ENCODE results near the gene ACOT7.

The ACOT7 gene

GRCh38 chr1:6269296-6269695 lies 124.3 kb downstream of the ACOT7 start:
- Histone ChIP-seq H3K36me3 (replicated peaks; ENCODE audit: insufficient read depth, low read length) (no peaks in the 10 kb centered on the region), H3K9ac (ENCODE audit: low read length) (no peak overlapping the region), H3F3A (ENCODE audit: insufficient read depth, low read length) (no peaks in the 10 kb centered on the region), H3K27ac (ENCODE audit: low read length) (no peak overlapping the region), H3K4me2 (ENCODE audit: low read depth, low read length) (no peak overlapping the region), H3K27me3 (replicated peaks; ENCODE audit: insufficient read depth, low read length) (no peaks in the 10 kb centered on the region), H4K20me1 (ENCODE audit: insufficient read depth, low read length) (no peaks in the 10 kb centered on the region), H3K9me2 (replicated peaks; ENCODE audit: insufficient read depth, low read length) (no peaks in the 10 kb centered on the region), H2AFZ (ENCODE audit: low read length) (no peak overlapping the region), H3K4me1 (ENCODE audit: low read length) (no peaks in the 10 kb centered on the region), H3K4me3 (ENCODE audit: low read length) (no peak overlapping the region), H3K79me2 (ENCODE audit: low read length) (no peaks in the 10 kb centered on the region), H3K9me3 (replicated peaks; ENCODE audit: insufficient read depth, low read length) (no peaks in the 10 kb centered on the region)
- DNase-seq: no peak
- TF ChIP-seq CTCF (IDR thresholded peaks at IDR 0.05; ENCODE audit: low read length): no peak

GRCh38 chr1:6268415-6268814 lies 125.2 kb downstream of the ACOT7 start:
- Histone ChIP-seq H3K4me1 (ENCODE audit: low read length) (no peaks in the 10 kb centered on the region), H3K27ac (ENCODE audit: low read length) (no peak overlapping the region), H3K4me2 (ENCODE audit: low read depth, low read length) (no peak overlapping the region), H3K36me3 (replicated peaks; ENCODE audit: insufficient read depth, low read length) (no peaks in the 10 kb centered on the region), H3K9me3 (replicated peaks; ENCODE audit: insufficient read depth, low read length) (no peaks in the 10 kb centered on the region), H4K20me1 (ENCODE audit: insufficient read depth, low read length) (no peaks in the 10 kb centered on the region), H3K9me2 (replicated peaks; ENCODE audit: insufficient read depth, low read length) (no peaks in the 10 kb centered on the region), H3K9ac (ENCODE audit: low read length) (no peak overlapping the region), H3F3A (ENCODE audit: insufficient read depth, low read length) (no peaks in the 10 kb centered on the region), H3K27me3 (replicated peaks; ENCODE audit: insufficient read depth, low read length) (no peaks in the 10 kb centered on the region), H3K4me3 (ENCODE audit: low read length) (no peak overlapping the region), H3K79me2 (ENCODE audit: low read length) (no peaks in the 10 kb centered on the region), H2AFZ (ENCODE audit: low read length) (no peak overlapping the region)
- no peak for DNase-seq
- no peak for TF ChIP-seq CTCF (IDR thresholded peaks at IDR 0.05; ENCODE audit: low read length)
- TF ChIP-seq EZH2 (optimal IDR thresholded peaks at IDR 0.05; ENCODE audit: low read depth, low read length): no peak
- no peak for TF ChIP-seq EZH2phosphoT487 (IDR thresholded peaks at IDR 0.05; ENCODE audit: low read length)

GRCh38 chr1:6267686-6268322 lies 125.8 kb downstream of the ACOT7 start:
- Histone ChIP-seq H3K9me3 (replicated peaks; ENCODE audit: insufficient read depth, low read length) (no peaks in the 10 kb centered on the region), H4K20me1 (ENCODE audit: insufficient read depth, low read length) (no peaks in the 10 kb centered on the region), H3K4me2 (ENCODE audit: low read depth, low read length) (no peak overlapping the region), H3K27ac (ENCODE audit: low read length) (no peak overlapping the region), H2AFZ (ENCODE audit: low read length) (no peak overlapping the region), H3K36me3 (replicated peaks; ENCODE audit: insufficient read depth, low read length) (no peaks in the 10 kb centered on the region), H3K79me2 (ENCODE audit: low read length) (no peaks in the 10 kb centered on the region), H3K9me2 (replicated peaks; ENCODE audit: insufficient read depth, low read length) (no peaks in the 10 kb centered on the region), H3F3A (ENCODE audit: insufficient read depth, low read length) (no peaks in the 10 kb centered on the region), H3K27me3 (replicated peaks; ENCODE audit: insufficient read depth, low read length) (no peaks in the 10 kb centered on the region), H3K9ac (ENCODE audit: low read length) (no peak overlapping the region), H3K4me3 (ENCODE audit: low read length) (no peak overlapping the region), H3K4me1 (ENCODE audit: low read length) (no peaks in the 10 kb centered on the region)
- DNase-seq: no peak
- no peak for TF ChIP-seq EZH2 (optimal IDR thresholded peaks at IDR 0.05; ENCODE audit: low read depth, low read length)
- no peak for TF ChIP-seq EZH2phosphoT487 (IDR thresholded peaks at IDR 0.05; ENCODE audit: low read length)
- TF ChIP-seq CTCF (IDR thresholded peaks at IDR 0.05; ENCODE audit: low read length): no peak
